Adrenal gland (tissue), 12 donors: ENCODE data around the gene CD72. TPM values are rescaled to one million over a fixed set of nuclear protein-coding genes. Genes with fewer than 3 reads are reported as not detected.
A peak's percentile ranks its signal among the peaks of the same experiment; 100 is the strongest.

Experiments
- DNase-seq, 7 donors: peaks; one replicate each; pipeline ENCODE4 v3.0.0-alpha.2; 2019 to 2020
- H3K27ac ChIP-seq, 5 donors: fragments of 200-600 bp; sonication (generic) in 4 of 5; 1 replicate in 3 of 5; 2 replicates in 2 of 5; pipeline versions ENCODE4 v1.5.1 to v1.8.0; 2016 to 2020; ENCODE audit warnings: mild to moderate bottlenecking in 1 of 5
- H3K27me3 ChIP-seq: fragments of 200-600 bp; 2 replicates; pipeline ENCODE4 v1.8.0; 2021
- H3K36me3 ChIP-seq, 2 donors: fragments of 200-600 bp; replicated peaks in 1 of 2; 1 replicate in 1 of 2; 2 replicates in 1 of 2; pipeline versions ENCODE4 v1.5.1 to v1.8.0; 2018 to 2022
- H3K4me1 ChIP-seq, 2 donors: fragments of 200-600 bp; replicated peaks in 1 of 2; 1 replicate in 1 of 2; 2 replicates in 1 of 2; pipeline versions ENCODE4 v1.5.1 to v1.8.0; 2018 to 2021
- H3K4me3 ChIP-seq, 4 donors: fragments of 200-600 bp; sonication (generic) in 3 of 4; one replicate each; pipeline ENCODE4 v1.5.1; 2016 to 2018
- H3K9me3 ChIP-seq, 3 donors: fragments of 200-600 bp; sonication (generic) in 1 of 3; replicated peaks in 1 of 3; 1 replicate in 2 of 3; 2 replicates in 1 of 3; pipeline versions ENCODE4 v1.5.1 to v1.8.0; 2016 to 2021
- POLR2A ChIP-seq, 2 donors: fragments of 450-650 bp; IDR thresholded peaks; one replicate each; pipeline ENCODE4 v1.6.1; 2017; ENCODE audit warnings: antibody characterized with exemption in 2 of 2, mild to moderate bottlenecking in 2 of 2, moderate library complexity in 1 of 2
- WGBS, 4 donors: extraction: QIAGEN DNeasy Blood & Tissue Kit in 2 of 4; methylation state at CpG; one replicate each; pipeline versions ENCODE4 v1.1.5 to v1.1.7; 2013 to 2017; 5-methylcytosine and 5-hydroxymethylcytosine counted together
- intact Hi-C, 2 donors: fragments of 100-400 bp; cut with DNase I; formaldehyde crosslinking; loops; one replicate each; pipeline versions ENCODE4 v1.14.1 to v1.15.0; 2022 to 2023
- polyA plus RNA-seq, 3 donors: library from polyadenylated mRNA; stranded (reverse); fragments of 200-250 nt in 2 of 3; fragments of 350-450 nt in 1 of 3; fragmentation: Illumina TruSeq in 1 of 3; extraction: RNeasy Lipid Tissue Mini Kit (QIAGEN cat#74804) in 1 of 3; gene quantifications; one replicate each; pipeline ENCODE4 v1.2.3, GENCODE V29; 2013 to 2014
- total RNA-seq, 9 donors: library from RNA; depleted of rRNA in 4 of 9; stranded (reverse); fragments of >200 nt in 4 of 9; fragments of 120-200 nt in 1 of 9; fragmentation: NEBNext Ultra II Directional in 1 of 9; extraction: Animal tissue kit (Norgen Biotek cat#: 25700) in 1 of 9; gene quantifications; one replicate each; pipeline versions ENCODE4 v1.1.0 to v1.2.4, GENCODE V29; 2013 to 2023
- TF ChIP-seq, protein P1 (sequence below), 6 experiments: fragments of 450-650 bp in 4 of 6; fragments of 200-600 bp in 2 of 6; sonication (generic) in 1 of 6; IDR thresholded peaks; 1 replicate in 5 of 6; 2 replicates in 1 of 6; pipeline versions ENCODE4 v1.5.1 to v1.8.0; 2016 to 2021; ENCODE audit warnings: antibody characterized with exemption in 6 of 6, mild to moderate bottlenecking in 2 of 6, moderate library complexity in 1 of 6
- donor health status: healthy with polysubstance abuse.
- donor health status: Bipolar disorder and iron deficiency.
- donor health status: DM: yes; HTN: yes; CAD: no.
- donor health status: DM: no; HTN: no; CAD: no.
- donor health status: DM: no; HTN: no; CAD: no.
- donor health status: DM: yes; HTN: yes; CAD: no.

The CD72 gene
- total and polyA plus RNA-seq, 12 donors, result 0.69 to 18.5 (median 4.3) TPM

DNA sequence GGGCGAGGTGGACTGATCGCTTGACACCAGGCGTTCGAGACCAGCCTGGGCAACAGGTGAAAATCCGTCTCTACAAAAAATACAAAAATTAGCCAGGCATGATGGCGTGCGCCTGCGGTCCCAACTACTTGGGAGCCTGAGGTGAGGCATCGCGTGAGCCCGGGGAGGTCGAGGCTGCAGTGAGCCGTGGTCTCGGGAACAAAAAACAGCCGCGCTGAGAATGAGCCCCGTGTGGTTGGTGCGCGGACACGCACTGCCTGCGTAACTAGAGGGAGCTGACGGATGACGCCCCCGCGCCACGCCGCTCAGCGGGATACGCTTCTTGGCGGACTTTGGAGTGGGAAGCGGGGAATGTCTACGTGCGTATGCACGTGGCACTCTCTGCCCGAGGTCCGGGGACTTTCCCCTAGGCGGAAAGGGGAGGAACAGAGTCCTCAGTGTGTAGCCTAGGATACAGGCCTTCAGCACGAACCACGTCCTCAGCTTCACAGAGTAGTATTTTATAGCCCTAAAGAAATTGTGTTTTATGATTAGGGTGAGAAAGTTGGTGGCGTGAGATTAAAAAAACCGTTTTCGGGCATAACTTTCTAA, 39.4 kb upstream of the CD72 start, which contains the start of gene RMRP:
Gene RMRP (minus strand): TSS at position 474 of the 591 bp plus-strand sequence.
- DNase-seq, result peak; percentile 97 to 99 (median 99)
- Histone ChIP-seq H3K4me1 (peaks cover 6 to 36% of the 10 kb centered on the region in 2 donors), H3K9me3 (no peaks in the 10 kb centered on the region), H3K27ac (peak within 1 kb of the TSS; percentile 80 to 97 (median 95)), H3K27me3 (no peaks in the 10 kb centered on the region), H3K36me3 (peaks cover 0 to 4% of the 10 kb centered on the region in 2 donors), H3K4me3 (peak within 1 kb of the TSS; percentile 53 to 82 (median 78))
- TF ChIP-seq, protein P1, sequence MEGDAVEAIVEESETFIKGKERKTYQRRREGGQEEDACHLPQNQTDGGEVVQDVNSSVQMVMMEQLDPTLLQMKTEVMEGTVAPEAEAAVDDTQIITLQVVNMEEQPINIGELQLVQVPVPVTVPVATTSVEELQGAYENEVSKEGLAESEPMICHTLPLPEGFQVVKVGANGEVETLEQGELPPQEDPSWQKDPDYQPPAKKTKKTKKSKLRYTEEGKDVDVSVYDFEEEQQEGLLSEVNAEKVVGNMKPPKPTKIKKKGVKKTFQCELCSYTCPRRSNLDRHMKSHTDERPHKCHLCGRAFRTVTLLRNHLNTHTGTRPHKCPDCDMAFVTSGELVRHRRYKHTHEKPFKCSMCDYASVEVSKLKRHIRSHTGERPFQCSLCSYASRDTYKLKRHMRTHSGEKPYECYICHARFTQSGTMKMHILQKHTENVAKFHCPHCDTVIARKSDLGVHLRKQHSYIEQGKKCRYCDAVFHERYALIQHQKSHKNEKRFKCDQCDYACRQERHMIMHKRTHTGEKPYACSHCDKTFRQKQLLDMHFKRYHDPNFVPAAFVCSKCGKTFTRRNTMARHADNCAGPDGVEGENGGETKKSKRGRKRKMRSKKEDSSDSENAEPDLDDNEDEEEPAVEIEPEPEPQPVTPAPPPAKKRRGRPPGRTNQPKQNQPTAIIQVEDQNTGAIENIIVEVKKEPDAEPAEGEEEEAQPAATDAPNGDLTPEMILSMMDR (IDR thresholded peaks at IDR 0.05), result peak; percentile 9 to 80 (median 62)
- peak in 1 of 2 donors; percentile 90 for TF ChIP-seq POLR2A (IDR thresholded peaks at IDR 0.05)
- intact Hi-C loops, result no loop called here
- 0 to 1% (median 0%) methylated on average over 17 to 42 of the region's 42 CpGs for WGBS, 4 donors

GRCh38 chr9:35656831-35657545, 38.8 kb upstream of the CD72 start:
- peaks cover 6 to 41% of the 10 kb centered on the region in 2 donors for H3K4me1 ChIP-seq
- peaks cover 0 to 4% of the 10 kb centered on the region in 2 donors for H3K36me3 ChIP-seq
- intact Hi-C loops, result no loop called here
- peak overlapping the region in 1 of 4 donors; percentile 46 for H3K4me3 ChIP-seq
- no peaks in the 10 kb centered on the region for H3K9me3 ChIP-seq
- 17 to 26% (median 19%) methylated on average over 25 of the region's 25 CpGs for WGBS, 4 donors
- no peaks in the 10 kb centered on the region for H3K27me3 ChIP-seq
- TF ChIP-seq, protein P1 (IDR thresholded peaks at IDR 0.05), result no peak
- TF ChIP-seq POLR2A (IDR thresholded peaks at IDR 0.05), result no peak
- H3K27ac ChIP-seq, result peak overlapping the region; percentile 80 to 97 (median 95)
- DNase-seq, result peak in 1 of 7 donors; percentile 49

DNA sequence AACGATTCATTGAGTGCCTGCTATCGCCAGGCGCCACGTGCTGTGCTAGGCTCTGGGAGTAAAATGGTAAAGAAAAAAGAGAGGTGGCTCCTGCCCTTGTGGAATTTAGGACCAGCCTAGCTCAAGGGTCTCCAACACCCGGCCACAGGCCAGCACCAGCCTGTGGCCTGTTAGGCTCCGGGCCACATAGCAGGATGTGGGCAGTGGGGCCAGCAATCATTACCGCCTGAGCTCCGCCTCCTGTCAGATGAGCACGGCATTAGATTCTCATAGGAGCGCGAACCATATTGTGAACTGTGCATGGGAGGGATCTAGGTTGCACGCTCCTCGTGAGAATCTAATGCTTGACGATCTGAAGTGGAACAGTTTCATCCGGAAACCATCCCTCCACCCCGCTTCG, 38.1 kb upstream of the CD72 start:
- no peak for DNase-seq
- no peak overlapping the region for H3K4me3 ChIP-seq
- peaks cover 0 to 4% of the 10 kb centered on the region in 2 donors for H3K36me3 ChIP-seq
- intact Hi-C loops, result no loop called here
- H3K27me3 ChIP-seq, result no peaks in the 10 kb centered on the region
- TF ChIP-seq, protein P1 (IDR thresholded peaks at IDR 0.05), result no peak
- TF ChIP-seq POLR2A (IDR thresholded peaks at IDR 0.05), result no peak
- H3K9me3 ChIP-seq, result no peaks in the 10 kb centered on the region
- H3K27ac ChIP-seq, result peak overlapping the region in 1 of 5 donors; percentile 97
- 79 to 84% (median 81%) methylated on average over 17 of the region's 17 CpGs for WGBS, 4 donors
- peaks cover 6 to 36% of the 10 kb centered on the region in 2 donors for H3K4me1 ChIP-seq

- Histone ChIP-seq H3K27ac (no peak overlapping the region), H3K27me3 (no peaks in the 10 kb centered on the region), H3K9me3 (no peaks in the 10 kb centered on the region), H3K36me3 (no peaks in the 10 kb centered on the region), H3K4me1 (peaks cover 6 to 16% of the 10 kb centered on the region in 2 donors), H3K4me3 (no peak overlapping the region)
- DNase-seq, result peak in 1 of 7 donors; percentile 20
- 89 to 100% (median 94%) methylated on average over 2 of the region's 2 CpGs for WGBS, 4 donors
- intact Hi-C loops, result no loop called here
- no peak for TF ChIP-seq POLR2A (IDR thresholded peaks at IDR 0.05)
- TF ChIP-seq, protein P1 (IDR thresholded peaks at IDR 0.05), result no peak
Measured at GRCh38 chr9:35653611-35654010, 35.4 kb upstream of the CD72 start.
